Fibroblast of lung (primary cell): ENCODE measurements around the gene UROC1. TPM values are rescaled to one million over a fixed set of nuclear protein-coding genes. Genes with fewer than 3 reads are reported as not detected.

Source experiments
- DNase-seq, 2 donors: peaks; one replicate each; pipeline versions ENCODE4 v3.0.0 to v3.0.0-alpha.2; 2010; ENCODE audit warnings: low read depth in 2 of 2
- H2AFZ ChIP-seq: 2 replicates; pipeline ENCODE4 v1.5.1; 2012; ENCODE audit warnings: low read length, control low read depth, inconsistent platforms
- H3K27ac ChIP-seq: 2 replicates; pipeline ENCODE4 v1.5.1; 2011; ENCODE audit warnings: low read length, control low read depth; ENCODE audit not compliant: insufficient read depth
- H3K27me3 ChIP-seq: 2 replicates; pipeline ENCODE4 v1.5.1; 2011; ENCODE audit warnings: mild to moderate bottlenecking, low read length; ENCODE audit not compliant: control insufficient read depth, insufficient read depth
- H3K36me3 ChIP-seq: 2 replicates; pipeline ENCODE4 v1.5.1; 2011; ENCODE audit warnings: low read length; ENCODE audit not compliant: control insufficient read depth, insufficient read depth
- H3K4me1 ChIP-seq: 2 replicates; pipeline ENCODE4 v1.5.1; 2011; ENCODE audit warnings: low read length; ENCODE audit not compliant: control insufficient read depth, insufficient read depth; ENCODE audit errors: extremely low read depth
- H3K4me2 ChIP-seq: 2 replicates; pipeline ENCODE4 v1.5.1; 2011; ENCODE audit warnings: low read length, control low read depth; ENCODE audit not compliant: insufficient read depth; ENCODE audit errors: extremely low read depth
- H3K4me3 ChIP-seq, 4 experiments: fragments of 200-600 bp in 1 of 4; sonication (generic) in 1 of 4; replicated peaks in 1 of 4; 2 replicates each; pipeline ENCODE4 v1.5.1; 2011 to 2016; ENCODE audit warnings: low read length in 4 of 4, low read depth in 3 of 4, mild to moderate bottlenecking in 3 of 4, control low read depth in 2 of 4, inconsistent platforms in 1 of 4, mixed read lengths in 1 of 4; ENCODE audit not compliant: insufficient read depth in 1 of 4; ENCODE audit errors: control extremely low read depth in 1 of 4
- H3K79me2 ChIP-seq: 2 replicates; pipeline ENCODE4 v1.5.1; 2012; ENCODE audit warnings: mild to moderate bottlenecking, low read length, inconsistent platforms; ENCODE audit not compliant: control insufficient read depth, insufficient read depth
- H3K9ac ChIP-seq: 2 replicates; pipeline ENCODE4 v1.5.1; 2011; ENCODE audit warnings: mild to moderate bottlenecking, low read length, control low read depth; ENCODE audit not compliant: insufficient read depth
- H3K9me3 ChIP-seq: 2 replicates; pipeline ENCODE4 v1.5.1; 2012; ENCODE audit warnings: low read depth, low read length; ENCODE audit not compliant: control insufficient read depth, insufficient read depth
- H4K20me1 ChIP-seq: 2 replicates; pipeline ENCODE4 v1.5.1; 2011; ENCODE audit warnings: low read length; ENCODE audit not compliant: control insufficient read depth, insufficient read depth; ENCODE audit errors: extremely low read depth
- EZH2 ChIP-seq: IDR thresholded peaks from 2 replicates; pipeline ENCODE4 v1.5.1; 2012; ENCODE audit warnings: low read length, control low read depth, mild to moderate bottlenecking; ENCODE audit errors: missing control alignments
- polyA plus RNA-seq, 2 donors: library from polyadenylated mRNA; depleted of rRNA in 1 of 2; stranded (reverse) in 1 of 2; unstranded in 1 of 2; fragments of >200 nt; gene quantifications; 2 replicates each; pipeline ENCODE4 v1.2.1, GENCODE V29; 2011 to 2012; ENCODE audit warnings: missing spikeins in 1 of 2
- total RNA-seq: library from RNA; depleted of rRNA; stranded (reverse); fragments of >200 nt; gene quantifications from 2 replicates; pipeline ENCODE4 v1.2.1, GENCODE V29; 2014
- TF ChIP-seq, protein P1 (sequence below), 2 donors: IDR thresholded peaks in 1 of 2; conservative IDR thresholded peaks in 1 of 2; 1 replicate in 1 of 2; 2 replicates in 1 of 2; pipeline ENCODE4 v1.5.1; 2011 to 2012; ENCODE audit warnings: low read length in 2 of 2, control low read depth in 1 of 2, inconsistent platforms in 1 of 2, low read depth in 1 of 2, mild to moderate bottlenecking in 1 of 2

Gene UROC1
- total and polyA plus RNA-seq, 2 donors (not counting 1 experiment from before 2014, with no cell fraction given), result not detected

DNA sequence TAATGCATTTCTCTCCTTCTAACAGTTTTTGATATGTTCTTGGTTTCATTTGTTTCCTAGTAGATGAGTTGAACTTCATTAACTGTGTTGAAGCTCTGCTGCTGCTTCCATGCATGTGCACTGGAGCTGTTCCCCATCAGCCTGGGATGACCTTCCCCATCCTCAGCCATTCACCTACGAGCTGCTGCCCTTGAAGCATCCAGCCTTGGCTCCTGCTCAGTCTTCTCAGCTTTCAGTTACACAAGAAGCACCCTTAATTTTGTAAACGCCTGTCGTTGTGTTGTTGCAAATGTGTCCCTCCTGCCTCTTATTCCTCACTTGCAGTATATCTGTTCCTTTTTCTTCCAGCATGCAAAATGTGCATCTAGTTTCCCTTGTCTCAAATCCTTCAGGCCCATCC is 33.4 kb downstream of the UROC1 start:
- Histone ChIP-seq H3K36me3 (no peaks in the 10 kb centered on the region), H3K9ac (no peak overlapping the region), H3K27ac (no peak overlapping the region), H3K4me3 (no peak overlapping the region), H3K9me3 (no peaks in the 10 kb centered on the region), H3K4me2 (no peak overlapping the region), H3K27me3 (peaks cover 3% of the 10 kb centered on the region), H3K4me1 (no peaks in the 10 kb centered on the region), H4K20me1 (no peaks in the 10 kb centered on the region), H2AFZ (no peak overlapping the region), H3K79me2 (no peaks in the 10 kb centered on the region)
- DNase-seq, result no peak
- TF ChIP-seq, protein P1, sequence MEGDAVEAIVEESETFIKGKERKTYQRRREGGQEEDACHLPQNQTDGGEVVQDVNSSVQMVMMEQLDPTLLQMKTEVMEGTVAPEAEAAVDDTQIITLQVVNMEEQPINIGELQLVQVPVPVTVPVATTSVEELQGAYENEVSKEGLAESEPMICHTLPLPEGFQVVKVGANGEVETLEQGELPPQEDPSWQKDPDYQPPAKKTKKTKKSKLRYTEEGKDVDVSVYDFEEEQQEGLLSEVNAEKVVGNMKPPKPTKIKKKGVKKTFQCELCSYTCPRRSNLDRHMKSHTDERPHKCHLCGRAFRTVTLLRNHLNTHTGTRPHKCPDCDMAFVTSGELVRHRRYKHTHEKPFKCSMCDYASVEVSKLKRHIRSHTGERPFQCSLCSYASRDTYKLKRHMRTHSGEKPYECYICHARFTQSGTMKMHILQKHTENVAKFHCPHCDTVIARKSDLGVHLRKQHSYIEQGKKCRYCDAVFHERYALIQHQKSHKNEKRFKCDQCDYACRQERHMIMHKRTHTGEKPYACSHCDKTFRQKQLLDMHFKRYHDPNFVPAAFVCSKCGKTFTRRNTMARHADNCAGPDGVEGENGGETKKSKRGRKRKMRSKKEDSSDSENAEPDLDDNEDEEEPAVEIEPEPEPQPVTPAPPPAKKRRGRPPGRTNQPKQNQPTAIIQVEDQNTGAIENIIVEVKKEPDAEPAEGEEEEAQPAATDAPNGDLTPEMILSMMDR (conservative IDR thresholded peaks at IDR 0.05 in 1 of 2, IDR thresholded peaks at IDR 0.05 in 1 of 2; ENCODE audit: low read depth in 1 of 2, low read length in 2 of 2), result no peak
- TF ChIP-seq EZH2, result no peak

DNA sequence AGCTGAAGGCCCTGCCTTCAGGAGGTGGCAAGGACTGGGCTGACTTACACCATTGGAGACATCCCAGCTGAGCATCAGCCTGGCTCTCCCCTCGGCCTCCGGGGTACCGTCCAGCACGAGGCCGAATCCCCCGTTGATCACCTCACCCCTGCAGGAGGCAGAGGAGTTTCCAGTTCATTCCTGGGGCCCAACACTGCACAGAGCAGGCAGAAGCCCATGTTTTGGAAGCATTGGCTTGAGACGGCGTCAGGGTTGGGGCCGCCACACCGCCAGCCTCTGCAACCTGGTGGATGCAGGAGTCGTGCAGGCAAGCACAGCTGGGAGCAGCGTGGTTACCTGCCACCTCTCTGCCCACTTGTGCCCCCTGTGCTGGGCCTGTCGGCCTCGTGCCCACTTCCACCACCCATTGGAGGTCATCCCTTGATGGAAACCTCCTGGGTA is 34.2 kb downstream of the UROC1 start:
- TF ChIP-seq, protein P1 (conservative IDR thresholded peaks at IDR 0.05 in 1 of 2, IDR thresholded peaks at IDR 0.05 in 1 of 2; ENCODE audit: low read depth in 1 of 2, low read length in 2 of 2), result no peak
- TF ChIP-seq EZH2, result no peak
- no peaks in the 10 kb centered on the region for H3K9me3 ChIP-seq
- H3K4me2 ChIP-seq, result no peak overlapping the region
- DNase-seq, result no peak
- no peak overlapping the region for H2AFZ ChIP-seq
- no peak overlapping the region for H3K9ac ChIP-seq
- no peak overlapping the region for H3K27ac ChIP-seq
- no peaks in the 10 kb centered on the region for H3K4me1 ChIP-seq
- no peak overlapping the region for H3K4me3 ChIP-seq
- H3K79me2 ChIP-seq, result no peaks in the 10 kb centered on the region
- peaks cover 3% of the 10 kb centered on the region for H3K27me3 ChIP-seq
- H3K36me3 ChIP-seq, result no peaks in the 10 kb centered on the region
- no peaks in the 10 kb centered on the region for H4K20me1 ChIP-seq

DNA sequence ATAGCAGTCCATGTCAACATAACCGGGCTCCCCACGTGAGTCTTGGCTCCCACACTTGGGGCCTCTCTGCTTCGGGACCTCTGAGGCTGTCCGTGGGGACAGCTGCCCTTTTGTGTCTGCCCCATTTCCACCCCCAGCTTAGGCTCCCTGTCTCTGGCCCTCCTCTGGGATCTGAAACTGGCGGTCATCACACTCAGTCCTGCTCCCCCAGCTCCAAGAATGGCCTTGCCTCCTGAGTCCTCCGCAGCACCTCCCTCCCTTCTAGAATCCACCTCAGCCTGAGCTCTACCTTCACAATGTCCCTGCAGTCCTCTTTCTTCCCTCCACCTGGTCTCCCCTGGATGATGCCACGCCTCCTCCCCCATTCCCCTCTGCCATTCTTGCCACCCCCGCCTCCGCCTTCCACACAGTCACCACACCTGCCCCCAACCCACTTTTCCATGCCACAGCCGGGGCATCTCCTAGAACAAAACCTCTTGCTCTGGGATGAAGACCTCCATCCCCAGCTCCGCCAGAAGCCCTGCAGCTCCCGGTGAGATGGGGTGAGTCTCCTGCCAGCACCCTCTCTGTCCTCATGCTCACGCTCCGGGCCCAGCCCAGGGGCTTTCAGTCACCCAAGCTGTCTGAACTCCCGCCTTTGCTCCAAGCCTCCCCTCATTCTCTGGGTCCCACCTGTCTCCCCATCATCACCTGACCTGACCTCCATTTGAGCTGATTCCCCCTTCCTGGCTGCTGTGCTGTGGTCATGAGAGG is 34.9 kb downstream of the UROC1 start:
- Histone ChIP-seq H3K79me2 (no peaks in the 10 kb centered on the region), H3K9ac (no peak overlapping the region), H3K4me2 (no peak overlapping the region), H3K4me1 (no peaks in the 10 kb centered on the region), H3K9me3 (no peaks in the 10 kb centered on the region), H3K4me3 (no peak overlapping the region), H4K20me1 (no peaks in the 10 kb centered on the region), H3K27ac (no peak overlapping the region), H3K36me3 (no peaks in the 10 kb centered on the region), H3K27me3 (peaks cover 3% of the 10 kb centered on the region), H2AFZ (no peak overlapping the region)
- no peak for DNase-seq
- TF ChIP-seq EZH2, result no peak
- TF ChIP-seq, protein P1 (conservative IDR thresholded peaks at IDR 0.05 in 1 of 2, IDR thresholded peaks at IDR 0.05 in 1 of 2; ENCODE audit: low read depth in 1 of 2, low read length in 2 of 2), result no peak
